A549 (cell line): ENCODE results near the gene UQCC2. TPM values are rescaled to one million over a fixed set of nuclear protein-coding genes. Genes with fewer than 3 reads are reported as not detected.

Experiments
- ATAC-seq, 2 experiments: fragments of 200-7000 bp in 1 of 2; fragments of >200 bp in 1 of 2; cut with Nextera tagmentation in 1 of 2; cut with Tn5 transposase in 1 of 2; 3 replicates each; pipeline versions ENCODE4 v1.8.0 to v1.9.1; 2018 to 2020; ENCODE audit warnings: mild to moderate bottlenecking in 1 of 2, moderate library complexity in 1 of 2
- CTCF ChIA-PET: fragments of 300-600 bp; sonication (Branson Sonifier 250); formaldehyde crosslinking; extraction: SDS; loops from one replicate; lab custom pipeline; 2021; ENCODE audit warnings: antibody characterized with exemption, inconsistent platforms; lab: Yijun Ruan, JAX
- POLR2A ChIA-PET: fragments of 350-600 bp; formaldehyde crosslinking; extraction: SDS; loops from one replicate; lab custom pipeline; 2021; ENCODE audit warnings: antibody characterized with exemption, inconsistent platforms; lab: Yijun Ruan, JAX
- DNase-seq, 2 experiments: peaks; one replicate each; pipeline versions ENCODE4 v3.0.0 to v3.0.0-alpha.2; 2011 to 2016; ENCODE audit warnings: low read depth in 1 of 2, low spot score in 1 of 2
- FAIRE-seq: peaks from 2 replicates; lab custom pipeline; 2011; peaks lifted over from hg19 to GRCh38; lab: Jason Lieb, UNC
- H3K27ac ChIP-seq, 2 experiments: fragments of >200 bp; sonication (Bioruptor Twin); formaldehyde crosslinking; 3 replicates each; pipeline ENCODE4 v1.5.1; 2016 to 2017
- H3K4me1 ChIP-seq: fragments of >200 bp; sonication (Bioruptor Twin); formaldehyde crosslinking; 3 replicates; pipeline ENCODE4 v1.6.1; 2016
- H3K4me2 ChIP-seq: fragments of >200 bp; sonication (Bioruptor Twin); formaldehyde crosslinking; 3 replicates; pipeline ENCODE4 v1.6.1; 2016
- H3K4me3 ChIP-seq: fragments of >200 bp; sonication (Bioruptor Twin); formaldehyde crosslinking; 3 replicates; pipeline ENCODE4 v1.5.1; 2016
- H3K9me3 ChIP-seq: fragments of >200 bp; sonication (Bioruptor Twin); formaldehyde crosslinking; 3 replicates; pipeline ENCODE4 v1.6.1; 2016
- CEBPB ChIP-seq, 2 experiments: fragments of >200 bp in 1 of 2; sonication (Bioruptor Twin) in 1 of 2; formaldehyde crosslinking in 1 of 2; IDR thresholded peaks; 2 replicates each; pipeline ENCODE4 v1.6.1; 2012 to 2016
- EHF ChIP-seq: fragments of 250-450 bp; sonication (Bioruptor Pico); IDR thresholded peaks from 2 replicates; pipeline ENCODE4 v1.5.0; 2020; ENCODE audit warnings: mild to moderate bottlenecking
- EHMT2 ChIP-seq: fragments of 200-600 bp; sonication (generic); IDR thresholded peaks from 2 replicates; pipeline ENCODE4 v1.6.1; 2016; ENCODE audit warnings: antibody characterized with exemption, low read depth, mild to moderate bottlenecking, moderate library complexity
- ESRRA ChIP-seq: fragments of 150-350 bp; IDR thresholded peaks from 2 replicates; pipeline ENCODE4 v1.6.1; 2014; ENCODE audit warnings: mild to moderate bottlenecking, low read length, borderline replicate concordance
- GATA3 ChIP-seq: IDR thresholded peaks from 2 replicates; pipeline ENCODE4 v1.6.1; 2012; ENCODE audit warnings: borderline replicate concordance
- HOXA7 ChIP-seq: fragments of 250-450 bp; sonication (Bioruptor Pico); IDR thresholded peaks from 2 replicates; pipeline ENCODE4 v1.5.0; 2020; ENCODE audit warnings: mild to moderate bottlenecking, moderate library complexity
- HOXB13 ChIP-seq: fragments of 250-450 bp; sonication (Bioruptor Pico); IDR thresholded peaks from 2 replicates; pipeline ENCODE4 v1.5.0; 2020; ENCODE audit warnings: low read depth, mild to moderate bottlenecking, moderate library complexity
- JUN ChIP-seq, 2 experiments: fragments of >200 bp; sonication (Bioruptor Twin); formaldehyde crosslinking; IDR thresholded peaks; 2 replicates in 1 of 2; 3 replicates in 1 of 2; pipeline ENCODE4 v1.6.1; 2016 to 2017
- KDM1A ChIP-seq: fragments of 200-600 bp; sonication (generic); IDR thresholded peaks from 2 replicates; pipeline ENCODE4 v1.6.1; 2016; ENCODE audit warnings: low read depth, mild to moderate bottlenecking
- NR3C1 ChIP-seq: fragments of >200 bp; sonication (Bioruptor Twin); formaldehyde crosslinking; IDR thresholded peaks from 3 replicates; pipeline ENCODE4 v1.6.1; 2017
- POLR2AphosphoS2 ChIP-seq: conservative IDR thresholded peaks from 2 replicates; pipeline ENCODE4 v1.6.1; 2012; ENCODE audit warnings: low read length, improper control_type of control experiment, inconsistent platforms
- RARB ChIP-seq: fragments of 250-450 bp; sonication (Bioruptor Pico); IDR thresholded peaks from 2 replicates; pipeline ENCODE4 v1.8.0; 2021; ENCODE audit warnings: mild to moderate bottlenecking, moderate library complexity
- RFX5 ChIP-seq: fragments of 450-650 bp; IDR thresholded peaks from 2 replicates; pipeline ENCODE4 v1.7.1; 2014; ENCODE audit warnings: antibody characterized with exemption, mild to moderate bottlenecking, moderate library complexity
- SMC3 ChIP-seq: fragments of >200 bp; sonication (Bioruptor Twin); formaldehyde crosslinking; IDR thresholded peaks from 3 replicates; pipeline ENCODE4 v1.6.1; 2018; ENCODE audit warnings: inconsistent platforms
- ZC3H11A ChIP-seq: fragments of 450-650 bp; IDR thresholded peaks from 2 replicates; pipeline ENCODE4 v1.6.1; 2014; ENCODE audit warnings: antibody characterized with exemption, mild to moderate bottlenecking
- ZFP36 ChIP-seq: fragments of 450-650 bp; IDR thresholded peaks from 2 replicates; pipeline ENCODE4 v1.6.1; 2014; ENCODE audit warnings: borderline replicate concordance; ENCODE audit not compliant: partially characterized antibody
- WGBS: methylation state at CpG from one replicate; pipeline ENCODE4 v1.1.6; 2017; ENCODE audit errors: missing lambda C conversion rate; 5-methylcytosine and 5-hydroxymethylcytosine counted together
- polyA plus RNA-seq, 4 experiments: library from polyadenylated mRNA; depleted of rRNA in 3 of 4; stranded (reverse); fragments of >200 nt; fragmentation: RNase III in 1 of 4; extraction: RNeasy Plus Mini Kit Qiagen cat#74134 plus additional on column Dnase treatment in 1 of 4; gene quantifications; 2 replicates in 3 of 4; 3 replicates in 1 of 4; pipeline ENCODE4 v1.2.3, GENCODE V29; 2011 to 2017
- TF ChIP-seq, protein P1 (sequence below): IDR thresholded peaks from 2 replicates; pipeline ENCODE4 v1.6.1; 2012; ENCODE audit warnings: low read depth, borderline replicate concordance
- TF ChIP-seq, protein P2 (sequence below): IDR thresholded peaks from 2 replicates; pipeline ENCODE4 v1.6.1; 2012
- TF ChIP-seq, protein P3 (sequence below): IDR thresholded peaks from 2 replicates; pipeline ENCODE4 v1.6.1; 2012
- TF ChIP-seq, protein P4 (sequence below): fragments of 450-650 bp; IDR thresholded peaks from 2 replicates; pipeline ENCODE4 v1.6.1; 2014; ENCODE audit warnings: antibody characterized with exemption
- TF ChIP-seq, protein P5 (sequence below): fragments of >200 bp; sonication (Bioruptor Twin); formaldehyde crosslinking; IDR thresholded peaks from 3 replicates; pipeline ENCODE4 v1.6.1; 2016
- TF ChIP-seq, protein P6 (sequence below): fragments of 250-450 bp; sonication (Bioruptor Pico); IDR thresholded peaks from 2 replicates; pipeline ENCODE4 v1.5.0; 2020; ENCODE audit warnings: low read depth, mild to moderate bottlenecking, moderate library complexity
- TF ChIP-seq, protein P7 (sequence below): fragments of >200 bp; sonication (Bioruptor Twin); formaldehyde crosslinking; IDR thresholded peaks from 2 replicates; pipeline ENCODE4 v1.6.1; 2016
- TF ChIP-seq, protein P8 (sequence below): fragments of 200-600 bp; sonication (generic); IDR thresholded peaks from 2 replicates; pipeline ENCODE4 v1.6.1; 2016; ENCODE audit warnings: antibody characterized with exemption, mild to moderate bottlenecking, moderate library complexity

UQCC2 gene
- polyA plus RNA-seq, 2 of the 4 experiments (the other 2 are of a cell fraction), result 65.5 to 82.0 TPM

DNA sequence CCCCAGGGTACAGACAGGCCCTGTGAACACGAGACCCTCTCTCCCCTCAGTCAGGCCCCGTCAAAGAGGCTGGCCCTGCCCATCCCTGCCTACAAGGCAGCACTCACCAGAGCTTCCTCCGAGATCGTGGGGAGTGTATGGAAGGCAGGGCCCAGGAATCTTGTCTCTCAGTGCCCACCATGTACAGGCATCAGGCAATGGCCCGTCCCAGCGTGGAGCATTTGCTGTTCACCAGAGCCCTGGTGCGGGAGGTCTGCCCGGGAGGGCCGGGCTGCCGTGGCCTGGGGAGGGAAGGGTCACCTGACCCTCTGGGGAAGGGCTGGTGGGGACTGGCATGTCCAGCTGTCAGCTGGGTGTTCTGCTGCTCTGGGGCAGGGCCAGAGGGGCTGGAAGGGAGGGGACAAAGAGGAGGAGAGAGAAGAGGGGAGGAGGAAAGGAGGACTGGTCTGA is 35.2 kb upstream of the UQCC2 start, which contains the start of gene IP6K3:
IP6K3 (minus strand) TSS at position 255 of the 450 bp plus-strand sequence. CDS start 11,429 bp downstream, outside the sequence.
- no peaks in the 10 kb centered on the region for H3K9me3 ChIP-seq
- no peak within 1 kb of the TSS for H3K4me3 ChIP-seq
- ChIA-PET CTCF (interaction anchor here (0.9 to 7.2 kb wide), 4 partner anchors 16 to 410 kb away, joined by 4 to 80 read pairs (median 59); no protein-coding TSS in a partner anchor), POLR2A (interaction anchor here (1.0 to 1.1 kb wide), 2 partner anchors 31 to 35 kb away, joined by 3 to 4 read pairs; partner anchors contain the start of gene UQCC2)
- ATAC-seq, result peak in 1 of 2 experiments; percentile 14; a peak in 3 of 6 replicates
- H3K27ac ChIP-seq, result peak within 1 kb of the TSS; percentile 68 to 77; a peak in 4 of 6 replicates
- WGBS, result 76% methylated on average over 8 of the region's 10 CpGs
- no peak for TF ChIP-seq GATA3
- TF ChIP-seq ZC3H11A, result no peak
- TF ChIP-seq RFX5, result no peak
- TF ChIP-seq, protein P1, sequence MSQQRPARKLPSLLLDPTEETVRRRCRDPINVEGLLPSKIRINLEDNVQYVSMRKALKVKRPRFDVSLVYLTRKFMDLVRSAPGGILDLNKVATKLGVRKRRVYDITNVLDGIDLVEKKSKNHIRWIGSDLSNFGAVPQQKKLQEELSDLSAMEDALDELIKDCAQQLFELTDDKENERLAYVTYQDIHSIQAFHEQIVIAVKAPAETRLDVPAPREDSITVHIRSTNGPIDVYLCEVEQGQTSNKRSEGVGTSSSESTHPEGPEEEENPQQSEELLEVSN, result no peak
- TF ChIP-seq, protein P2, sequence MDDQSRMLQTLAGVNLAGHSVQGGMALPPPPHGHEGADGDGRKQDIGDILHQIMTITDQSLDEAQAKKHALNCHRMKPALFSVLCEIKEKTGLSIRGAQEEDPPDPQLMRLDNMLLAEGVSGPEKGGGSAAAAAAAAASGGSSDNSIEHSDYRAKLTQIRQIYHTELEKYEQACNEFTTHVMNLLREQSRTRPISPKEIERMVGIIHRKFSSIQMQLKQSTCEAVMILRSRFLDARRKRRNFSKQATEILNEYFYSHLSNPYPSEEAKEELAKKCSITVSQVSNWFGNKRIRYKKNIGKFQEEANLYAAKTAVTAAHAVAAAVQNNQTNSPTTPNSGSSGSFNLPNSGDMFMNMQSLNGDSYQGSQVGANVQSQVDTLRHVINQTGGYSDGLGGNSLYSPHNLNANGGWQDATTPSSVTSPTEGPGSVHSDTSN, result no peak
- no peak for TF ChIP-seq HOXA7 (CRISPR knock-in tag)
- TF ChIP-seq, protein P3, sequence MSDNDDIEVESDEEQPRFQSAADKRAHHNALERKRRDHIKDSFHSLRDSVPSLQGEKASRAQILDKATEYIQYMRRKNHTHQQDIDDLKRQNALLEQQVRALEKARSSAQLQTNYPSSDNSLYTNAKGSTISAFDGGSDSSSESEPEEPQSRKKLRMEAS, result no peak
- TF ChIP-seq, protein P4, sequence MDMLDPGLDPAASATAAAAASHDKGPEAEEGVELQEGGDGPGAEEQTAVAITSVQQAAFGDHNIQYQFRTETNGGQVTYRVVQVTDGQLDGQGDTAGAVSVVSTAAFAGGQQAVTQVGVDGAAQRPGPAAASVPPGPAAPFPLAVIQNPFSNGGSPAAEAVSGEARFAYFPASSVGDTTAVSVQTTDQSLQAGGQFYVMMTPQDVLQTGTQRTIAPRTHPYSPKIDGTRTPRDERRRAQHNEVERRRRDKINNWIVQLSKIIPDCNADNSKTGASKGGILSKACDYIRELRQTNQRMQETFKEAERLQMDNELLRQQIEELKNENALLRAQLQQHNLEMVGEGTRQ, result no peak
- TF ChIP-seq EHF, result no peak
- H3K4me1 ChIP-seq, result peaks cover 27% of the 10 kb centered on the region
- no peak for DNase-seq
- no peak for FAIRE-seq
- peak within 1 kb of the TSS; percentile 45 for H3K4me2 ChIP-seq

DNA sequence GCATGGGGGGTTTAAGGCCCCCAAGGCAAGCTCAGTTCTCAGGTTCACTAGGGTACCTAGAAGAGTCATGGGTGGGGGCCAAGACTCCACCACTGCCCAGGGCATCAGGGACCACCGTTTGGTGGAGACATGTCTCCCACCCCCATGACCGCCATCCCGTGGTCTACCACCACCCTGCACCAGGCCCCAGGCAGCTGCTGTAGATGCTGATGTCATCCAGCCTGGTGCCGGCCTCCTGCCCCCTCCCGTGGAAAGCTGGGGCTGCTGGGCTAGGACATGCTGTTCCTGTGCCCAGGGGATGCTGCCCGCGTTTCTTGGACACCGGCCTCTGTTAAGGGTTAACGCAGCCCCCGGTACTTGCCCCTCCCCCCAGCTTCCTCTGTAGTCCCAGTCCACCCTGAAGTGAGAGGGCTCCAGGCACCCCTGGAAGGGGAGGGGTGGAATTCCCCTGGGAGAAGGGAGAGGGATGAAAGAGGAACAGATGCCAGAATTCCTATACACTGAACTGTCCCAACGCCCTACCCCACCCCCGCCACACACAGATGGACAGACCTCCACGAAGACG is 34.6 kb upstream of the UQCC2 start:
- FAIRE-seq (no peak), ATAC-seq (peak in 1 of 2 experiments; percentile 43; a peak in 3 of 6 replicates), DNase-seq (peak in 1 of 2 experiments; percentile 13)
- H3K4me3 ChIP-seq, result no peak overlapping the region
- H3K4me1 ChIP-seq, result peaks cover 27% of the 10 kb centered on the region
- 49% methylated on average over 6 of the region's 14 CpGs for WGBS
- CTCF ChIA-PET, result interaction anchor here (0.8 to 7.2 kb wide), 13 partner anchors 9 to 411 kb away, joined by 3 to 80 read pairs (median 5); no protein-coding TSS in a partner anchor
- peak overlapping the region; percentile 68 to 77; a peak in 4 of 6 replicates for H3K27ac ChIP-seq
- POLR2A ChIA-PET, result interaction anchor here (1.0 kb wide), 1 partner anchor 32 kb away, joined by 3 read pairs; no protein-coding TSS in a partner anchor
- TF ChIP-seq NR3C1 (no peak), JUN (IDR thresholded peaks at IDR 0.05) (no peak), ZFP36 (no peak), EHF (no peak), ESRRA (no peak), EHMT2 (no peak), SMC3 (no peak), CEBPB (IDR thresholded peaks at IDR 0.05) (no peak), POLR2AphosphoS2 (no peak), KDM1A (no peak), HOXB13 (CRISPR knock-in tag) (no peak), RARB (CRISPR knock-in tag) (no peak)
- TF ChIP-seq, protein P5, sequence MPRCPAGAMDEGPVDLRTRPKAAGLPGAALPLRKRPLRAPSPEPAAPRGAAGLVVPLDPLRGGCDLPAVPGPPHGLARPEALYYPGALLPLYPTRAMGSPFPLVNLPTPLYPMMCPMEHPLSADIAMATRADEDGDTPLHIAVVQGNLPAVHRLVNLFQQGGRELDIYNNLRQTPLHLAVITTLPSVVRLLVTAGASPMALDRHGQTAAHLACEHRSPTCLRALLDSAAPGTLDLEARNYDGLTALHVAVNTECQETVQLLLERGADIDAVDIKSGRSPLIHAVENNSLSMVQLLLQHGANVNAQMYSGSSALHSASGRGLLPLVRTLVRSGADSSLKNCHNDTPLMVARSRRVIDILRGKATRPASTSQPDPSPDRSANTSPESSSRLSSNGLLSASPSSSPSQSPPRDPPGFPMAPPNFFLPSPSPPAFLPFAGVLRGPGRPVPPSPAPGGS, result no peak
- TF ChIP-seq, protein P6, sequence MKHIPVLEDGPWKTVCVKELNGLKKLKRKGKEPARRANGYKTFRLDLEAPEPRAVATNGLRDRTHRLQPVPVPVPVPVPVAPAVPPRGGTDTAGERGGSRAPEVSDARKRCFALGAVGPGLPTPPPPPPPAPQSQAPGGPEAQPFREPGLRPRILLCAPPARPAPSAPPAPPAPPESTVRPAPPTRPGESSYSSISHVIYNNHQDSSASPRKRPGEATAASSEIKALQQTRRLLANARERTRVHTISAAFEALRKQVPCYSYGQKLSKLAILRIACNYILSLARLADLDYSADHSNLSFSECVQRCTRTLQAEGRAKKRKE (CRISPR knock-in tag), result no peak
- TF ChIP-seq, protein P7, sequence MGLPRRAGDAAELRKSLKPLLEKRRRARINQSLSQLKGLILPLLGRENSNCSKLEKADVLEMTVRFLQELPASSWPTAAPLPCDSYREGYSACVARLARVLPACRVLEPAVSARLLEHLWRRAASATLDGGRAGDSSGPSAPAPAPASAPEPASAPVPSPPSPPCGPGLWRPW, result no peak
- TF ChIP-seq, protein P8, sequence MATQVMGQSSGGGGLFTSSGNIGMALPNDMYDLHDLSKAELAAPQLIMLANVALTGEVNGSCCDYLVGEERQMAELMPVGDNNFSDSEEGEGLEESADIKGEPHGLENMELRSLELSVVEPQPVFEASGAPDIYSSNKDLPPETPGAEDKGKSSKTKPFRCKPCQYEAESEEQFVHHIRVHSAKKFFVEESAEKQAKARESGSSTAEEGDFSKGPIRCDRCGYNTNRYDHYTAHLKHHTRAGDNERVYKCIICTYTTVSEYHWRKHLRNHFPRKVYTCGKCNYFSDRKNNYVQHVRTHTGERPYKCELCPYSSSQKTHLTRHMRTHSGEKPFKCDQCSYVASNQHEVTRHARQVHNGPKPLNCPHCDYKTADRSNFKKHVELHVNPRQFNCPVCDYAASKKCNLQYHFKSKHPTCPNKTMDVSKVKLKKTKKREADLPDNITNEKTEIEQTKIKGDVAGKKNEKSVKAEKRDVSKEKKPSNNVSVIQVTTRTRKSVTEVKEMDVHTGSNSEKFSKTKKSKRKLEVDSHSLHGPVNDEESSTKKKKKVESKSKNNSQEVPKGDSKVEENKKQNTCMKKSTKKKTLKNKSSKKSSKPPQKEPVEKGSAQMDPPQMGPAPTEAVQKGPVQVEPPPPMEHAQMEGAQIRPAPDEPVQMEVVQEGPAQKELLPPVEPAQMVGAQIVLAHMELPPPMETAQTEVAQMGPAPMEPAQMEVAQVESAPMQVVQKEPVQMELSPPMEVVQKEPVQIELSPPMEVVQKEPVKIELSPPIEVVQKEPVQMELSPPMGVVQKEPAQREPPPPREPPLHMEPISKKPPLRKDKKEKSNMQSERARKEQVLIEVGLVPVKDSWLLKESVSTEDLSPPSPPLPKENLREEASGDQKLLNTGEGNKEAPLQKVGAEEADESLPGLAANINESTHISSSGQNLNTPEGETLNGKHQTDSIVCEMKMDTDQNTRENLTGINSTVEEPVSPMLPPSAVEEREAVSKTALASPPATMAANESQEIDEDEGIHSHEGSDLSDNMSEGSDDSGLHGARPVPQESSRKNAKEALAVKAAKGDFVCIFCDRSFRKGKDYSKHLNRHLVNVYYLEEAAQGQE, result no peak
- TF ChIP-seq, protein P4, result no peak
- peak overlapping the region; percentile 45 for H3K4me2 ChIP-seq
- H3K9me3 ChIP-seq, result no peaks in the 10 kb centered on the region
